Bronchus fibroblast of lung (primary cell): ENCODE results near the gene UQCRH. TPM values are rescaled to one million over a fixed set of nuclear protein-coding genes. Genes with fewer than 3 reads are reported as not detected.

Experiments
- total RNA-seq: library from RNA; depleted of rRNA; stranded (reverse); fragments of >200 nt; gene quantifications from 2 replicates; pipeline ENCODE4 v1.2.3, GENCODE V29; 2015

The UQCRH gene
- total RNA-seq: 507 and 539 TPM in 2 replicates

DNA sequence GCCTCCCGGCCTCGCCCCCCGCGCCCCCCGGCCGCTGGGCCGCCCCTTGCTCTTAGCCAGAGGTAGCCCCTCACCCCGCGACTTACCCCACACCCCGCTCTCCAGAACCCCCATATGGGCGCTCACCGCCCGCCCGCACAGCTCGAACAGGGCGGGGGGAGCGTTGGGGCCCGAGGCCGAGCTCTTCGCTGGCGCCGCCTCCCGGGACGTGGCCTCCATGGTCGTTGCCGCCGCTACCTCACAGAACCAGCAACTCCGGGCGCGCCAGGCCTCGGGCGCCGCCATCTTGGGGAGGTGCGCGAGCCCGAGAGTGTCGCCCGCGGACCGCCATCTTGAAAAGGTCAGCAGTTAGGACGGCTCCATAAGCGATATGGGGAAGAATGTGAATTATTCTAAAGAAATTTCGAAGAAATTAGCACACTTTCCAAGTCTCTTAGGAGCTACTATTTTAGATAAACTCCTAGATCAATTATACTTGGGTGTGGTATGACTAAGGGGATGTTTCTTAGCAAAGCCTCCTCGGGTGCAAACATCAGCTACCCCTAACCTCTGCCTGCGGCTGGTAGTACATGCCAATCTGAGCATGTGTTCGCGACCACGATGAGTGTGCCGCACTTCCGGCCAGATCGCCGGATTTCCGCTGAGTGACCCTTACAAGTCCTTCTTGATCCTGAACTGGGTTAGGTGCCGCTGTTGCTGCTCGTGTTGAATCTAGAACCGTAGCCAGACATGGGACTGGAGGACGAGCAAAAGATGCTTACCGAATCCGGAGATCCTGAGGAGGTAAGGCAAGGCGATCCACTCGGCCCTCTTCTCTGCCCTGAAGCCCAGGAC, at the start of gene UQCRH, which contains the start of gene LRRC41:
UQCRH (plus strand) TSS at position 661 of the 834 bp plus-strand sequence; CDS start at position 730, 69 bp downstream.
LRRC41 (minus strand) TSS at position 579 of the 834 bp plus-strand sequence; CDS start at position 285, 294 bp downstream.

DNA sequence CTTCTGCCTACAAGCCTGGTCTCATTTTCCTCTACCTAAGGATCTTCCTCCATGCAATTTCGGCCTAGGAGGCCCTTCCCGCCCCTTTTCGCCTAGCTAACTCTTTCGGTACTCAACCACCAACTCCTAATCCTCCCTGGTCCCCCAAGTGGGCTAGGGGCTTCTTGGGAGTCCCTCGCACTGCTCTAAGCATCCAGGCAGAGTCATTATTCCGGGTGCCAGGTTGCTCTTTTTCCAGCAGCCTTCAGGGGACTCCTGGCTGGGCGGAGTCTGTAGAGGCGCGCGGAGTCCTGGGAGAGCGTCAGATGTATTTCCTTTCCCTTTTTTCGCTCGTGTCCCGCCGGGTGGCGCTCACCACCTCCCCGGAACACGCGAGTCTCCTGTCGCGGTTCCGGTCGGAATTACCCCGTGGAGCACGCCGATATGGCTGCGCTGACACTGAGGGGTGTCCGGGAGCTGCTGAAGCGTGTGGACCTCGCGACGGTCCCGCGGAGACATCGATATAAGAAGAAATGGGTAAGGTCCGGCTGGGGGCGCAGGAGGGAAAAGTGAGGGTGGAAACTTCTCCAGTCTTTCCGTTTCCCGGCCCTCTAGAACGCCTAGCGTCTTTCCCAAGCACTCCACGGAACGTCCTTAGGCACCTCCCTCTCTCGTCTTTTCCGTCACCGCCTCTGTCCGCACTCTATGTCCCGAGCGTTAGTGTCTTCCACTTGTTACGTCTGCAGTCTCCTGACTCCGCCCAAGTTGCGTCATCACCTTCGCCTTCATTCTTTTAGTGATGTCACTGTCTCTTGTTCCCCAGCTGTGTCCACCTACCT, 37.1 kb downstream of the UQCRH start, which contains the start of gene NSUN4:
NSUN4 (plus strand) TSS at position 404 of the 818 bp plus-strand sequence; CDS start at position 424, 20 bp downstream.

Other genes with a start within 250 kb of the UQCRH start
- gene PIK3R3, start 171.1 kb upstream of the UQCRH start, total RNA-seq: 5.1 and 6.1 TPM in 2 replicates
- gene TSPAN1, start 128.6 kb upstream of the UQCRH start, total RNA-seq: 0.89 and 1.0 TPM in 2 replicates
- not detected in 2 replicates for gene P3R3URF, start 127.2 kb upstream of the UQCRH start, total RNA-seq
- 62.2 and 67.9 TPM in 2 replicates for gene POMGNT1, start 105.3 kb upstream of the UQCRH start, total RNA-seq
- 3.4 and 4.2 TPM in 2 replicates for gene LURAP1, start 100.4 kb upstream of the UQCRH start, total RNA-seq
- 11.6 and 13.4 TPM in 2 replicates for gene RAD54L, start 55.9 kb upstream of the UQCRH start, total RNA-seq
- 91.6 and 108 TPM in 2 replicates for gene LRRC41, start 82 bp upstream of the UQCRH start, total RNA-seq
- 13.5 and 14.3 TPM in 2 replicates for gene NSUN4, start 37.1 kb downstream of the UQCRH start, total RNA-seq
- 1.0 TPM in 2 replicates for gene FAAH, start 90.6 kb downstream of the UQCRH start, total RNA-seq
- not detected in 2 replicates for gene DMBX1, start 186.1 kb downstream of the UQCRH start, total RNA-seq
- gene KNCN, start 247.9 kb downstream of the UQCRH start, total RNA-seq: not detected in 2 replicates